HEK293T (cell line): ENCODE results near the gene KHK.

Experiments used
- CTCF ChIA-PET: fragments of 350-600 bp; formaldehyde crosslinking; extraction: SDS; loops from one replicate; lab custom pipeline; 2021; ENCODE audit warnings: antibody characterized with exemption, inconsistent platforms; lab: Yijun Ruan, JAX
- POLR2A ChIA-PET: fragments of 350-600 bp; formaldehyde crosslinking; extraction: SDS; loops from one replicate; lab custom pipeline; 2020; ENCODE audit warnings: antibody characterized with exemption, inconsistent platforms; lab: Yijun Ruan, JAX
- DNase-seq: peaks from one replicate; pipeline ENCODE4 v3.0.0; 2012; ENCODE audit warnings: mixed read lengths; ENCODE audit errors: extremely low spot score
- ARNT ChIP-seq: fragments of 450-650 bp; IDR thresholded peaks from 2 replicates; pipeline ENCODE4 v1.6.1; 2017; ENCODE audit warnings: mild to moderate bottlenecking
- BHLHE40 ChIP-seq: fragments of 450-650 bp; IDR thresholded peaks from 2 replicates; pipeline ENCODE4 v1.6.1; 2016; ENCODE audit warnings: mild to moderate bottlenecking, moderate library complexity, borderline replicate concordance
- CTBP1 ChIP-seq: fragments of 450-650 bp; IDR thresholded peaks from 2 replicates; pipeline ENCODE4 v1.6.1; 2016; ENCODE audit warnings: borderline replicate concordance
- ELF4 ChIP-seq: fragments of 450-650 bp; IDR thresholded peaks from 2 replicates; pipeline ENCODE4 v1.6.1; 2017; ENCODE audit warnings: antibody characterized with exemption
- FOXA1 ChIP-seq: fragments of 450-650 bp; IDR thresholded peaks from 2 replicates; pipeline ENCODE4 v1.6.1; 2016; ENCODE audit warnings: mild to moderate bottlenecking
- FOXK2 ChIP-seq: fragments of 450-650 bp; IDR thresholded peaks from 2 replicates; pipeline ENCODE4 v1.6.1; 2016; ENCODE audit warnings: mild to moderate bottlenecking
- FOXM1 ChIP-seq: fragments of 450-650 bp; IDR thresholded peaks from 2 replicates; pipeline ENCODE4 v1.6.1; 2017; ENCODE audit warnings: mild to moderate bottlenecking, borderline replicate concordance
- HDGF ChIP-seq: fragments of 450-650 bp; IDR thresholded peaks from 2 replicates; pipeline ENCODE4 v1.6.1; 2017; ENCODE audit warnings: antibody characterized with exemption, borderline replicate concordance
- L3MBTL2 ChIP-seq: fragments of 450-650 bp; conservative IDR thresholded peaks from 2 replicates; pipeline ENCODE4 v1.6.1; 2016; ENCODE audit warnings: mild to moderate bottlenecking
- LEF1 ChIP-seq: fragments of 450-650 bp; IDR thresholded peaks from 2 replicates; pipeline ENCODE4 v1.6.1; 2017; ENCODE audit warnings: mild to moderate bottlenecking, borderline replicate concordance
- NFRKB ChIP-seq: fragments of 450-650 bp; IDR thresholded peaks from 2 replicates; pipeline ENCODE4 v1.6.1; 2016; ENCODE audit warnings: mild to moderate bottlenecking, moderate library complexity
- PKNOX1 ChIP-seq: fragments of 450-650 bp; IDR thresholded peaks from 2 replicates; pipeline ENCODE4 v1.6.1; 2016
- SP1 ChIP-seq: fragments of 450-650 bp; IDR thresholded peaks from 2 replicates; pipeline ENCODE4 v1.6.1; 2017
- SUZ12 ChIP-seq: fragments of 450-650 bp; IDR thresholded peaks from 2 replicates; pipeline ENCODE4 v1.6.1; 2016; ENCODE audit warnings: mild to moderate bottlenecking
- TARDBP ChIP-seq: fragments of 450-650 bp; IDR thresholded peaks from 2 replicates; pipeline ENCODE4 v1.6.1; 2016
- ZNF384 ChIP-seq: fragments of 450-650 bp; IDR thresholded peaks from 2 replicates; pipeline ENCODE4 v1.6.1; 2016

Gene KHK

GRCh38 chr2:27076323-27076722 lies 10.2 kb upstream of the KHK start:
- TF ChIP-seq L3MBTL2 = no peak
- POLR2A ChIA-PET = interaction anchor here (0.7 kb wide), 1 partner anchor 10 kb away, joined by 3 read pairs; the partner anchor contains the start of gene KHK
- CTCF ChIA-PET = no interaction called here
- DNase-seq = no peak

- CTCF ChIA-PET = no interaction called here
- POLR2A ChIA-PET = interaction anchor here (0.7 kb wide), 1 partner anchor 9 kb away, joined by 3 read pairs; the partner anchor contains the start of gene KHK
- no peak for DNase-seq
- TF ChIP-seq SP1 (no peak), ELF4 (no peak), PKNOX1 (no peak), FOXM1 (no peak), ZNF384 (no peak), FOXA1 (no peak), HDGF (no peak), CTBP1 (no peak), LEF1 (no peak), FOXK2 (no peak), SUZ12 (no peak)
Observed at GRCh38 chr2:27077231-27077630, 9.3 kb upstream of the KHK start.

GRCh38 chr2:27078267-27079194 lies 8.0 kb upstream of the KHK start, which contains the start of gene EMILIN1:
TSS of gene EMILIN1 (plus strand) at chr2:27078615. CDS start at chr2:27079066, 451 bp downstream.
- TF ChIP-seq FOXM1 = no peak
- no peak for TF ChIP-seq ZNF384
- no peak for TF ChIP-seq PKNOX1
- no peak for TF ChIP-seq FOXA1
- no peak for TF ChIP-seq FOXK2
- no peak for TF ChIP-seq SUZ12
- no peak for TF ChIP-seq CTBP1
- no peak for TF ChIP-seq L3MBTL2
- no peak for TF ChIP-seq LEF1
- no peak for TF ChIP-seq SP1
- TF ChIP-seq ELF4 = no peak
- TF ChIP-seq BHLHE40 = no peak
- TF ChIP-seq TARDBP = no peak
- TF ChIP-seq ARNT = no peak
- TF ChIP-seq HDGF = no peak
- no peak for TF ChIP-seq NFRKB
- DNase-seq = no peak
- ChIA-PET POLR2A (interaction anchor here (1.1 to 7.4 kb wide), 2 partner anchors 6 to 28 kb away, joined by 4 to 76 read pairs; partner anchors contain the start of genes AGBL5 and OST4), CTCF (no interaction called here)

GRCh38 chr2:27079233-27080139 lies 7.1 kb upstream of the KHK start:
- CTCF ChIA-PET = no interaction called here
- DNase-seq = no peak
- TF ChIP-seq LEF1 (no peak), HDGF (no peak), L3MBTL2 (no peak), FOXA1 (no peak), FOXK2 (no peak), SUZ12 (no peak), TARDBP (no peak), FOXM1 (no peak), ARNT (no peak), BHLHE40 (no peak), CTBP1 (no peak), ELF4 (no peak), SP1 (no peak), NFRKB (no peak)
- POLR2A ChIA-PET = interaction anchor here (1.1 to 7.4 kb wide), 2 partner anchors 7 to 29 kb away, joined by 4 to 76 read pairs; partner anchors contain the start of genes AGBL5 and OST4

- POLR2A ChIA-PET = interaction anchor here (1.3 to 7.4 kb wide), 2 partner anchors 8 to 15 kb away, joined by 3 to 76 read pairs; partner anchors contain the start of gene OST4
- CTCF ChIA-PET = interaction anchor here (2.0 kb wide), 1 partner anchor 21 kb away, joined by 5 read pairs; no protein-coding TSS in a partner anchor
- TF ChIP-seq ELF4 (no peak), SUZ12 (no peak), CTBP1 (no peak), BHLHE40 (no peak), PKNOX1 (no peak), FOXK2 (no peak), L3MBTL2 (no peak), ZNF384 (no peak), SP1 (no peak), ARNT (no peak), FOXM1 (no peak), HDGF (no peak), TARDBP (no peak), NFRKB (no peak), LEF1 (no peak), FOXA1 (no peak)
- no peak for DNase-seq
Observed at GRCh38 chr2:27080140-27080469, 6.5 kb upstream of the KHK start.
